Effector CD8-positive, alpha-beta T cell (primary cell): ENCODE measurements around the gene TLR5.

ENCODE experiments used
- DNase-seq: peaks from one replicate; lab custom pipeline; 2025; lab: John Stamatoyannopoulos, UW

Gene TLR5

DNA sequence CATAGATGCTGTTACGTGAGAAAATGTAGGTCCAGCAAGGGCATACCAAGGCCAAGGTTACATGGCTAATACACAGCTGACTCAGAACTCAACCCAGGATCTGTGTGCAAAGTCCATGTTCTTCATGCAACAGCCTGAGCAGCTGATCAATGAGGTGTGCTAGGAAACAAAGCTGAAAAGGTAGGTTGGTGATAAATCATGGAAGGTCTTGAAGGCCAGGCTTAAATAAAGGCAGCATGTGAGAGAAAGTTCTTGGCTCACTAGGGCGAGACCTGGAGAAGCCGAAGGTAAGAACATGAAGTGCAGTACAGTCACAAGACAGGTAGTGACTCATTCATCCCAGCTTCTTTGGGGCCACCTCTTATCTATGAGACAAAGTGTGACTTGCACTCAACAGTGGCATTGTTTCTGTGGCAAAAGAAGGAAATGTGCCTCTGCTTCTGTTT, 33.4 kb downstream of the TLR5 start:
- DNase-seq = no peak

- no peak for DNase-seq
These were observed 36.2 kb downstream of the TLR5 start for GRCh38 chr1:223106856-223107255.

GRCh38 chr1:223105568-223105967, 37.5 kb downstream of the TLR5 start:
- DNase-seq = no peak

DNA sequence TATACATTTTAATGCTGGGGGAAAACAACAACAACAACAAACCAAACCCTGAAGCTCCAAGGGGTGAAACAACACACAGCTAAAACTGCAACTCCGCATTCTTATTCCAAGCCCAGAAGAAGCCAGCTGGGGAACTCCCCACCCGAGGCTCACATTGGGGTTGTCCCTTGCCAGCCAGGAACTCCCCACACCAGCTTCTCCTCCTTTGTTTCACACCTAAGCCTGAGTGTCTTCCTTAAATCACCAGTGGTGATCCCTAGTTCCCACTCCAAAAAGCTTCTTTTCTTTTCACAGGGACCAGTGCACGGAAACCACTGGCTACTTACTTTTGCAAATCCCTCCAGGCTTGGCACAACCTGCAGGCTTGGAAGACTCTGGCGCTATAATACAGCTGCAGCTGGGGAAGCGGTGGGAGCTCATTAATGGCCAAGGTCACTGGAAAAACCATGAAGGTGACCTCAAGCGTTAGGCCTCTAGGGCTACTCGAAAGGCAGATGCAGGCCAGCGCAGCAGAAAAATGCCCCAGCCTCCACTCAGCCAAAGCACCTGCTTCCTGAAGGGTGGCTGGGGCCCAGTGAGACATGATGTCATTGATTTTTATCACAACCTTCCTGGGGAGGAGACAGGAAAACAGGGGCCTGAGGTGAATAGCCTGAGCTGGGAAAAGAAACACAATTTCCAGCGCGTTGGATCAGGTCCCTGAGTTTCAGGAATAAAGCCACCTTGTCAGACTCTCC, 40.1 kb downstream of the TLR5 start:
- no peak for DNase-seq

DNA sequence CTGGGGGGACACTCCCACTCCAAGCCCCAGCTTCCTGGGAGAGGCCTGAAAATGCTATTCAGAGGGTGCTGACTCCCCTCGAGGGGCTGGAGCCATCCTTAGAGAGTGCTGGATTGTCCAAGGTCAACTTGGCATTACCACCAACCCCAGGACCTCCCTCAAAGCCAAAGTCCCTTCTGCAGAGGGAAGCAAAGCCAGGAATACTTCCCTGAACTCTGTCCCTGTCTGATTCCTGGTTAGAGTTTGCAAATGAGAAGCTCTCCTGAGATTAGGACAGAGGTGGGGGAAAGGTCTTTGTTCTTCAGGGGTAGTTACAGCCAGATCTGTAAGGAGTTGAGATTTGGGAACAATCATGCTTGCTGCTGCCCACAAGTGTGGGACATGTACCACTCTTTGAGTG, 45.3 kb downstream of the TLR5 start:
- no peak for DNase-seq

DNA sequence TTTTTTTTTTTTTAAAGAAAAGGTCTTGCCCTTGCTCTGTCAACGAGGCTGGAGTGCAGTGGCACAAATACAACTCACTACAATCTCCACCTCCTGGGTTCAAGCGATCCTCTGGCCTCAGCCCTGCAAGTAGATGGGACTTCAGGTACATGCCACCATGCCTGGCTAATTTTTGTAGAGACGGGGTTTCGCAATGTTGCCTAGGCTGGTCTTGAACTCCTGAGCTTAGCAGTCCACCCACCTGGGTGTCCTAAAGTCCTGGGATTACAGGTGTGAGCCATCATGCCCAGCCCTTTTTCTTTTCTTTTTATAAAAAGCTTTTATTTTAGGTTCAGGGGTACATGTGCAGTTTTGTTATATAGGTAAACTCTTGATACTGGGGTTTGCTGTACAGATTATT, 47.2 kb downstream of the TLR5 start:
- DNase-seq = no peak

DNA sequence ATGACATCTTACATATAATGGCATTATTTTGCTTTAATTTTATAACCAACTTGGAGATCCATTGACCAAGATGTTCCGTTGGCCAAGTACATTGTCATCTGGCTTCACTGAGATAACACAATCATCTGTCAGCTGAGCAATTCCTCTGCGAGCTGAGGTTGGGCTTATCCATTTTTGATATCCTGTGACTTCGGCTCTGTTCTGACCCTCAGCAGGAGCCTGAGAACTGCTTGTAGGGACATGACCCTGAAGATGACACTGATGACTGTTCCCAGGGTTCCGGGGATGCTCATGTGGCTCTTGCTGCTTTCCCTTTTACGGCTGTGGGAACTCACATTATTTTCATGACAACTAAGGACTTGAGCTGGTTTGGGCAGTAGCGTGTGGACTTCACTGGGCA, 51.2 kb downstream of the TLR5 start:
- DNase-seq = no peak

GRCh38 chr1:223089250-223089649, 53.8 kb downstream of the TLR5 start:
- no peak for DNase-seq

GRCh38 chr1:223088713-223089240, 54.3 kb downstream of the TLR5 start:
- no peak for DNase-seq

DNA sequence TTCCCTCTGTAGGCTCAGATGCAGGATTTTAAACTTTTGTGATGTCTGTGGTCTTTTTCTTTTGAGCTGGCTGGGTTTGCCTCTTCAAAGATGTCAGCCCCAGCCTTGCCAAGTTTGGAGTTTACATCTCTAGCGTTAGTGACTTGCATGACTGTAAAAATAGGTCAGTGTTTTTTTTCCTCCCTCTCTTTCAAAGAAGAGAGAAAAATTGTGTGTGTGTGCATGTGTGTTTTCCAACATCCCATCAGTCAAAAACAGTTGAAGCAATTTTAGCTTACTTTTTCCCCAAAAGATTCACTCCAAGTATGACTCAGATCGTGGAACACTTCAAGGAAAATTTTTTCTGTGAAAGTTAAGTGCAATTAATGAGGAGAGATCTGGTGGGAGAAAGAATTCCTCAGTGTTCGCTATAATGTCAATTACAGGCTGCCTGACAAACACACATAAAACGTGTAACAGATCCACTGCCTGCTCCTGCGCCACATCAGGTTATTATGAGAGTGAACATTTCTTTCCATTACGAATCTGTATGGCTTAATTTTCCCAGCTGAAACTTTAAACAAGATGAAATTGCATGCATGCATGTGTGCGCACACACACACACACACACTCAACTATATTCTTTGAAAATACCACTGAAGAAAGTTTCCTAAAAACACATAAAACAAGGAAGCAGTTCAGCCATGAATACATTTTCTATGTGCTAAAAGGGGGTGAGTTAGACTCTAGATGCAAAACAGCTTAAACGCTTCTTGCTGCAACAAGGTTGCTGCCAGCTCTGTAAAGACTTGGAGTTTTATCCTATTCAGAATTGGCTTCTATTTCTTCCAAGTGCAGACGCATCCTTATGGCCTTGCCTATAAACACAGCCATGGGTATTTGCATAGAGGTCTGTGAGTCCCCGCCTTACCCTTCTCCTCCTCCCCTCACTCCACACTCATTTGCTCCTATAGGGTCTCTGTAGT, 55.5 kb downstream of the TLR5 start:
- no peak for DNase-seq

GRCh38 chr1:223084464-223084866, 58.6 kb downstream of the TLR5 start:
- DNase-seq = no peak

- DNase-seq = no peak
These were observed 59.2 kb downstream of the TLR5 start for GRCh38 chr1:223083831-223084230.

DNA sequence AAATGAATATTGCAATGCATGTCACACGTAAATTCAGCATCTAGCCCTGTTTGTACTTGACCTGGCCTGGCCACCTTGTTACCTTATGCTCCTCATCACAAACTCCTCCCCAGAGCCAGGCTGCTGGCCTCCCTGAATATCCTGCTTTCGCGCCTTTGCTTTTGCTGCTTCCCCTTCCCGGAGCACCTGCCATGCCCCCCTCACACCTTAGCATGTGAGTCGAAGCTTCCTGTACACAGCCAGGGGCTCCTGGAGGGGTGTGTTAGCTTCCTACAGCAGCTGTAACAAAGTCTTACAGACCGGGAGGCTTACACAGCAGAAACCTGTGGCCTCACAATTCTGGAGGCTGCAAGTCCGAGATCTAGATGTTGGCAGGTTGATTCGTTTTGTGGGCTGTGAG, 60.1 kb downstream of the TLR5 start:
- no peak for DNase-seq

DNA sequence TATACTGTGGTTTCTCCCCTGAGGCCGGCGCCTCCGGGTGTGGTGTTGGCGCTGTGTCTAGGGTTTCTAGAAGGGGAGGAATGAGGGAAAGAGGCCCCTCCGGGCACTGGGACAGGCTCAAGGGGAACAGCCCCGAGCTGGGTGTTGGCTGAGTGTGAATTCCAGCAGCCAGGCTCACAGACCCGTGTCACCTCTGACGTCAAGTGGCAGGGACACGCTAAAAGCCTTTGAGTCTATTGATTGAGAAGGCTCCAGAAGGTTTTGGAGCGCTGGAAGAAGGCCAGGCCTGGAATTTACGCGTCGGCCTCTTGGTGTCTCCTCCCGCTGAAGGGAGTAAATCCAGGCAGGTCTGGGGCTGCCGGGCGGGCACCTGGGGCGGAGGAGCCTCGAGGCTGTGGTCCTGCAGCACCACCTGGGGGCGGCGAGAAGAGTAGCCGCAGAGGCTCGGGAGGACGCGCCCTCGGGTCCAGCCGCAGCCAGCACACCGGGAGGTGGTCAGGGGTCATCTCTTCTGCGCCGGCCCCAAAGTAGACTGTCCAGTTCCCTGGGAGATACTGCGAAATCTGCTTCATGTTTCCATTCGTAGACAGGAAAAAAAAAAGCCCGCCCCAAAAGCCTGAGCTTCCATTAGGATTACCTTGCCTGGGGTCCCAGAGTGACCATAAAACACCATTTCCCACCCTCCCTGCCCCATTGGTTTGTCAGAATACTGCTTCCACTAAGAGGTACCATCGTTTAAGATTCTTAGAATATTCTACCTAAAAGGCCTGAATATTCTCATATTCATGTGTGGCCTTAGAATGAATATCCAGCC, 61.7 kb downstream of the TLR5 start:
- DNase-seq = peak; percentile 45

DNA sequence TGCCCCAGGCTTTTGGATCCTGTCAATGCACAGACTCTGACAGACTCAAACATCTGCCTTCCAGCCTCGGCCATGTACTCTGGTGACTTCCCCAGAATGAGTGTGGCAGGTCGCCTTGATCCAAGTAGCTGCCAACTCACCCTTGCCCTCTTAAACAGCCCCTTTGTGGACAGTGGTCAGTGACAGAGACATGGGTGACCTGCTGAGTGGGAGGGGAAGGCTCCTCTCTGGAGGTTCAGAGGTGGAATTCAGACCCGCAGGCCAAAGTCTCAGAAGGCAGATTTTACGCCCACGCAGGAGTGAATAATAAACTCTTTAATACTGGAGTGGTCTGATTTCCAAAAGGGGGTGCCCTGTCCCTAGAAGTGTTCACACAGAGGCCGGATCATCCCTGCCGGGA, 63.5 kb downstream of the TLR5 start:
- DNase-seq = no peak

GRCh38 chr1:223077247-223077833, 65.7 kb downstream of the TLR5 start:
- no peak for DNase-seq

DNA sequence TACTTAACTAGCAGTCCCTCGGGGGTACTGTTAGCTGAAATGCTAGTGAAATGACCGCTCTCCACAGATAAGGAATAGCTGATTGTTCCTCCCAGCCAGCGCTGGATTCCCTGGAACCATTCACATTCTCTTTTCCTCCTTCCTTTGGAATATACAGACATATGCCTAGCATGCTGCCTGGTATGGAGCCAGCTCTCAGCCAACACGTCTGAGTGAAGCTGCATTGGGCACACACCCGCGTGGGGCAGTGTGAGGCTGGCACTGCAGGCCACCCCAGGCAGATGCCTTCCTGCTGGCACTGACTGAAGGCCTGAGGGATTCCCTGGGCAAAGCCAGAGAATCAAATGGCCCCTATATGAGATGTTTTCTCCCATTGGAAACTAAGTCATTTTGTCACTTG, 66.7 kb downstream of the TLR5 start:
- no peak for DNase-seq

- no peak for DNase-seq
These were observed 67.2 kb downstream of the TLR5 start for GRCh38 chr1:223075834-223076233.

- DNase-seq = no peak
These were observed 68.4 kb downstream of the TLR5 start for GRCh38 chr1:223074445-223075300.

- DNase-seq = no peak
These were observed 74.0 kb downstream of the TLR5 start for GRCh38 chr1:223068900-223069665.
